OCI-LY1 (cell line): Measurements from ENCODE around the gene IFI44L.
A peak's percentile ranks its signal among the peaks of the same experiment; 100 is the strongest.

Experiments
- H2AFZ ChIP-seq: fragments of 200-600 bp; sonication (generic), shearing (Covaris generic); 2 replicates; pipeline ENCODE4 v1.6.0; 2014; ENCODE audit warnings: antibody characterized with exemption, mild to moderate bottlenecking, low read length
- H3F3A ChIP-seq: fragments of 200-600 bp; sonication (generic), shearing (Covaris generic); 2 replicates; pipeline ENCODE4 v1.6.0; 2014; ENCODE audit warnings: mild to moderate bottlenecking, antibody characterized with exemption, low read length, moderate library complexity; ENCODE audit not compliant: insufficient read depth
- H3K27ac ChIP-seq: fragments of 200-600 bp; sonication (generic); 2 replicates; pipeline ENCODE4 v1.5.1; 2014; ENCODE audit warnings: low read length, mixed run types, mild to moderate bottlenecking, low read depth; ENCODE audit not compliant: poor library complexity, severe bottlenecking
- H3K27me3 ChIP-seq: fragments of 200-600 bp; sonication (generic); 2 replicates; pipeline ENCODE4 v1.6.0; 2014; ENCODE audit warnings: antibody characterized with exemption, mild to moderate bottlenecking, low read length, moderate library complexity; ENCODE audit not compliant: insufficient read depth
- H3K36me3 ChIP-seq: fragments of 200-600 bp; sonication (generic); 2 replicates; pipeline ENCODE4 v1.6.1; 2014; ENCODE audit warnings: mild to moderate bottlenecking, antibody characterized with exemption, low read length, moderate library complexity, mixed read lengths; ENCODE audit not compliant: insufficient read depth
- H3K4me1 ChIP-seq: fragments of 200-600 bp; sonication (generic); 2 replicates; pipeline ENCODE4 v1.5.1; 2014; ENCODE audit warnings: mild to moderate bottlenecking, low read length, moderate library complexity; ENCODE audit not compliant: insufficient read depth, severe bottlenecking
- H3K4me2 ChIP-seq: fragments of 200-600 bp; sonication (generic), shearing (Covaris generic); 2 replicates; pipeline ENCODE4 v1.6.1; 2014; ENCODE audit warnings: low read length
- H3K4me3 ChIP-seq: fragments of 200-600 bp; sonication (generic); 2 replicates; pipeline ENCODE4 v1.5.1; 2014; ENCODE audit warnings: low read length, low read depth, mild to moderate bottlenecking, mixed read lengths; ENCODE audit not compliant: poor library complexity, severe bottlenecking
- H3K79me2 ChIP-seq: fragments of 200-600 bp; shearing (Covaris generic); 2 replicates; pipeline ENCODE4 v1.6.1; 2016; ENCODE audit warnings: mixed run types, low read length, mixed read lengths; ENCODE audit not compliant: insufficient read depth
- H3K9ac ChIP-seq: fragments of 200-600 bp; sonication (generic), shearing (Covaris generic); 2 replicates; pipeline ENCODE4 v1.6.1; 2014; ENCODE audit warnings: mild to moderate bottlenecking, low read length, mixed read lengths
- H3K9me2 ChIP-seq: fragments of 200-600 bp; sonication (generic), shearing (Covaris generic); 2 replicates; pipeline ENCODE4 v1.6.1; 2014; ENCODE audit warnings: low read depth, mild to moderate bottlenecking, low read length, mixed read lengths
- H3K9me3 ChIP-seq: fragments of 200-600 bp; shearing (Covaris generic); 2 replicates; pipeline ENCODE4 v1.6.1; 2014; ENCODE audit warnings: low read length, mixed read lengths
- H4K20me1 ChIP-seq: fragments of 200-600 bp; sonication (generic), shearing (Covaris generic); 2 replicates; pipeline ENCODE4 v1.6.0; 2016; ENCODE audit warnings: mild to moderate bottlenecking, low read length; ENCODE audit not compliant: insufficient read depth
- EZH2 ChIP-seq: fragments of 200-600 bp; sonication (generic), shearing (Covaris generic); IDR thresholded peaks from 2 replicates; pipeline ENCODE4 v1.8.0; 2017; ENCODE audit warnings: borderline replicate concordance, mixed run types, mild to moderate bottlenecking, antibody characterized with exemption, low read length, moderate library complexity, mixed read lengths
- TF ChIP-seq, protein P1 (sequence below): fragments of 200-600 bp; sonication (generic), shearing (Covaris generic); IDR thresholded peaks from 2 replicates; pipeline ENCODE4 v1.5.1; 2017; ENCODE audit warnings: mild to moderate bottlenecking, antibody characterized with exemption, low read length, moderate library complexity, mixed read lengths

The IFI44L gene

DNA sequence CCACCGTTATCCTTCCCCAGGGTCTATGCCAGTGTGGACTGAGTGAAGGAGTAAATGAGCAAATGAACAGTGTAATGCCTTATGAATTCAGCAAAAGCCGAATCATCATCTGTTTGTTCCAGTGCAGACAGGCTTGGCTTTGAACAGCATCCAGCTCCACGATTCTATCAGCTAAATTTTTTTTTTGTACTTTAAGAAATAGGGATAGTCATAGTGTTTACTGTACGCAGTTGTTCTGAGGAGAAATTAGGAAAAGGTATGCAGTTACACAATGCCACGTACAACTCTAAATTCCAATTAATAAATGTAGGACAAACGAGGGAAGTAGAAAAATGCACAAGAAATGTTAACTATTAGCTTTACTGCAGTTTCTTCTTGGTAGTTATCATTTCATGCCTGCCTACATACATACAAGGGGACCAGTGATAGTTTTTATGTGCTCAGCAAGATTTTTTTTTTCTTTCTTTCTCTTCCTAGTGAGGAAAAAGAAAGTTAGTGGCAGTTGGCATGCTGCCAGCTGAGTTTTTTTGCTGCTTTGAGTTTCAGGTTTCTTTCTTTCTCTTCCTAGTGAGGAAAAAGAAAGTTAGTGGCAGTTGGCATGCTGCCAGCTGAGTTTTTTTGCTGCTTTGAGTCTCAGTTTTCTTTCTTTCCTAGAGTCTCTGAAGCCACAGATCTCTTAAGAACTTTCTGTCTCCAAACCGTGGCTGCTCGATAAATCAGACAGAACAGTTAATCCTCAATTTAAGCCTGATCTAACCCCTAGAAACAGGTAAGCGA is at the start of gene IFI44L:
IFI44L (plus strand) TSS at position 646 of the 777 bp plus-strand sequence. CDS start 7,468 bp downstream, outside the sequence.
- H2AFZ ChIP-seq = no peak within 1 kb of the TSS
- no peak within 1 kb of the TSS for H3K9ac ChIP-seq
- H3K9me2 ChIP-seq = no peaks in the 10 kb centered on the region
- H4K20me1 ChIP-seq = no peaks in the 10 kb centered on the region
- H3K4me2 ChIP-seq = no peak within 1 kb of the TSS
- TF ChIP-seq, protein P1, sequence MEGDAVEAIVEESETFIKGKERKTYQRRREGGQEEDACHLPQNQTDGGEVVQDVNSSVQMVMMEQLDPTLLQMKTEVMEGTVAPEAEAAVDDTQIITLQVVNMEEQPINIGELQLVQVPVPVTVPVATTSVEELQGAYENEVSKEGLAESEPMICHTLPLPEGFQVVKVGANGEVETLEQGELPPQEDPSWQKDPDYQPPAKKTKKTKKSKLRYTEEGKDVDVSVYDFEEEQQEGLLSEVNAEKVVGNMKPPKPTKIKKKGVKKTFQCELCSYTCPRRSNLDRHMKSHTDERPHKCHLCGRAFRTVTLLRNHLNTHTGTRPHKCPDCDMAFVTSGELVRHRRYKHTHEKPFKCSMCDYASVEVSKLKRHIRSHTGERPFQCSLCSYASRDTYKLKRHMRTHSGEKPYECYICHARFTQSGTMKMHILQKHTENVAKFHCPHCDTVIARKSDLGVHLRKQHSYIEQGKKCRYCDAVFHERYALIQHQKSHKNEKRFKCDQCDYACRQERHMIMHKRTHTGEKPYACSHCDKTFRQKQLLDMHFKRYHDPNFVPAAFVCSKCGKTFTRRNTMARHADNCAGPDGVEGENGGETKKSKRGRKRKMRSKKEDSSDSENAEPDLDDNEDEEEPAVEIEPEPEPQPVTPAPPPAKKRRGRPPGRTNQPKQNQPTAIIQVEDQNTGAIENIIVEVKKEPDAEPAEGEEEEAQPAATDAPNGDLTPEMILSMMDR = no peak
- TF ChIP-seq EZH2 = no peak
- no peaks in the 10 kb centered on the region for H3K9me3 ChIP-seq
- no peak within 1 kb of the TSS for H3K27ac ChIP-seq
- H3K4me3 ChIP-seq = no peak within 1 kb of the TSS
- no peaks in the 10 kb centered on the region for H3K36me3 ChIP-seq
- no peaks in the 10 kb centered on the region for H3K4me1 ChIP-seq
- H3K79me2 ChIP-seq = no peaks in the 10 kb centered on the region
- H3F3A ChIP-seq = no peaks in the 10 kb centered on the region
- no peaks in the 10 kb centered on the region for H3K27me3 ChIP-seq

DNA sequence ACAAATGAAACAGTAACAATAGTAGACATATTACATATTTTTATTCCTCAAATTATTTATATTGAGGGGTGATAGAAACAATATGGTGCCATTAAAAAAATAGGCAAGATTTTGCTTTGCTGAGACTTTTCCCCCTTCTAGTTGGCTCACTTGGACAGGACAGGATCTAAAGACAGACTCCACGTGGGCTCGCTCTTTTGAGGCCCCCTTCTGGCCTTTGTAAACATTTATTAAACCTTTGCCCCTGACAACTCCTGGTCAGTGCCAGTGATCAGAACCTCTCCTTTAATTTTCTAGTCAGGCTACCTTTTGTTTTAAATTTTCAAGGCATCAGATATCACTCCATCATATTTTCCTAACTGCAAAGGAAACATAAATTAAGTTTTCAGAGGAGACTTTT is 49.7 kb upstream of the IFI44L start:
- no peak overlapping the region for H3K9ac ChIP-seq
- no peak overlapping the region for H3K4me2 ChIP-seq
- no peaks in the 10 kb centered on the region for H3F3A ChIP-seq
- H3K36me3 ChIP-seq = no peaks in the 10 kb centered on the region
- no peaks in the 10 kb centered on the region for H3K4me1 ChIP-seq
- no peaks in the 10 kb centered on the region for H3K9me2 ChIP-seq
- H4K20me1 ChIP-seq = no peaks in the 10 kb centered on the region
- no peaks in the 10 kb centered on the region for H3K27me3 ChIP-seq
- H3K9me3 ChIP-seq = no peaks in the 10 kb centered on the region
- H3K27ac ChIP-seq = no peak overlapping the region
- no peak overlapping the region for H2AFZ ChIP-seq
- no peak overlapping the region for H3K4me3 ChIP-seq
- TF ChIP-seq, protein P1 = peak; percentile 16; the same call in 1 of the 2 replicates
- no peak for TF ChIP-seq EZH2
- H3K79me2 ChIP-seq = no peaks in the 10 kb centered on the region

DNA sequence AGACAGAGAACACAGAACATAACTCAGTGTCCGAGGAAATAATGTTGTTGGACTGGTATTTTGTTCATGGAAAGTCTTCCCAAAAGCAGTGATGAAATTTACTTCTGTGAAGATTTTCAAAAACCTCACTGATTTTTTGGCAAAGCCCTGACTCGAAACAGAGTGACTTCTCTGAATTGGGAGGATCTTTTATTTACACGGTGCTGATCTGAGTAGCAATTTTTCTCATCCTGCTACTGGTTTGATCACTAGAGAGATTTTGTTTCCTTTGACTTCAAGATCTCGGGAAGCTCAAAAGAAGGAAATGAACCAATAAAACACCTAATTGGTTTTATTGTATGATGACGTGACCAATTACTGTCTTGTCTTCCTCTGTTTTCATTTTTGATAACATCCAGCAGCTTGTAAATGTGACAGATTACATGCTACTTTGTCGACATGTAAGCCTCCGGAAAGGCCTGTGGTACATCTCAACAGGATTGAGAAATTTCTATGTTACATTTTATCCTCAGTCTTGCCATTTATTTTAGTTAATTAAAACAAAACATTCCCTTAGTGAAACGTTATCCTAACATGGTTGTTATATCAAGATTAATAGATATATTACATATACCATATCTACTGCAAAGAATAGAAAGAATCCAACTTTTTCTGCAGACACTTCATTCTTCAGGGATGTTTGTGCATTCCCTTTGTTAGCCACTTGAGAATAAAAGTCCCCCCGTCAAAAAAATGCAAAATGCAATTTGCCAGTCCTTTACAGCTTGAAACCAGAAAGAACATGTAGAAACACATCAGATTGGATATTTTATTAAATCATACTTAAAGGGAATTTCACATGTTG is 42.8 kb upstream of the IFI44L start:
- H2AFZ ChIP-seq = no peak overlapping the region
- no peaks in the 10 kb centered on the region for H3F3A ChIP-seq
- H3K9ac ChIP-seq = no peak overlapping the region
- no peaks in the 10 kb centered on the region for H4K20me1 ChIP-seq
- no peaks in the 10 kb centered on the region for H3K9me3 ChIP-seq
- no peak overlapping the region for H3K4me3 ChIP-seq
- H3K4me1 ChIP-seq = no peaks in the 10 kb centered on the region
- H3K36me3 ChIP-seq = no peaks in the 10 kb centered on the region
- no peak overlapping the region for H3K4me2 ChIP-seq
- H3K79me2 ChIP-seq = no peaks in the 10 kb centered on the region
- no peaks in the 10 kb centered on the region for H3K27me3 ChIP-seq
- H3K27ac ChIP-seq = no peak overlapping the region
- no peaks in the 10 kb centered on the region for H3K9me2 ChIP-seq
- TF ChIP-seq EZH2 = no peak
- TF ChIP-seq, protein P1 = no peak
